Loucy (cell line): ENCODE data around the gene ITGB1.

Experiments used
- EZH2phosphoT487 ChIP-seq: fragments of 200-600 bp; IDR thresholded peaks from 2 replicates; pipeline ENCODE4 v1.6.1; 2018; ENCODE audit warnings: antibody characterized with exemption, mild to moderate bottlenecking, moderate library complexity, borderline replicate concordance
- TF ChIP-seq, protein P1 (sequence below): fragments of 200-600 bp; sonication (generic); conservative IDR thresholded peaks from 2 replicates; pipeline ENCODE4 v1.5.1; 2014; ENCODE audit warnings: mild to moderate bottlenecking, antibody characterized with exemption, low read length

DNA sequence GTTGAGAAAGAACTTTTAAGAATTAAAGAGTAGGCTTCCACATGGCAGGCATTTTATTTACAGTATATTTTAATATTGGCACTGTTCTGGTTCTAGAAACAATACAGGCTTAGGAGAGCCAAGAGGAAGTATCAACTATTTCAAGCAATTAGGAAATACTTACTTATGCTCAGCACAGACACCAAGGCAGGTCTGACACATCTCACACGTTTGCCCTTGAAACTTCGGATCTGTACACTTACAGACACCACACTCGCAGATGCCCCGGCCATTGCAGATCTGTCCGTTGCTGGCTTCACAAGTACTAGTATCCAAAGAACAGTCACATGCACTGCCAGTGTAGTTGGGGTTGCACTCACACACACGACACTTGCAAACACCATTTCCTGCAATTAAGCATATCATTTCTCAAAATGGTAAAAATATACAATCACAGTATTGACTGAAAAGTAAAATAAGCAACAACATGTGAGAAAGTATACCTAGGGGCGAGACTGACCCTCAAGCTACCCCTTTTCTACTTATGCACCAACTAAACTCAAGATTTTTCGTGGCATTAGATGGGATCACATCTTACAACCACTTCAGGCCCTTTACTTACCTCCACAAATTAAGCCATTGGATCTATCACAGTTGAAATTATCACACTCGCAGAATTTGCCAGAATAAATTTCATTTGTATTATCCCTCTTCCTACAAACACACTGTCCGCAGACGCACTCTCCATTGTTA lies 46.6 kb downstream of the ITGB1 start:
- TF ChIP-seq, protein P1, sequence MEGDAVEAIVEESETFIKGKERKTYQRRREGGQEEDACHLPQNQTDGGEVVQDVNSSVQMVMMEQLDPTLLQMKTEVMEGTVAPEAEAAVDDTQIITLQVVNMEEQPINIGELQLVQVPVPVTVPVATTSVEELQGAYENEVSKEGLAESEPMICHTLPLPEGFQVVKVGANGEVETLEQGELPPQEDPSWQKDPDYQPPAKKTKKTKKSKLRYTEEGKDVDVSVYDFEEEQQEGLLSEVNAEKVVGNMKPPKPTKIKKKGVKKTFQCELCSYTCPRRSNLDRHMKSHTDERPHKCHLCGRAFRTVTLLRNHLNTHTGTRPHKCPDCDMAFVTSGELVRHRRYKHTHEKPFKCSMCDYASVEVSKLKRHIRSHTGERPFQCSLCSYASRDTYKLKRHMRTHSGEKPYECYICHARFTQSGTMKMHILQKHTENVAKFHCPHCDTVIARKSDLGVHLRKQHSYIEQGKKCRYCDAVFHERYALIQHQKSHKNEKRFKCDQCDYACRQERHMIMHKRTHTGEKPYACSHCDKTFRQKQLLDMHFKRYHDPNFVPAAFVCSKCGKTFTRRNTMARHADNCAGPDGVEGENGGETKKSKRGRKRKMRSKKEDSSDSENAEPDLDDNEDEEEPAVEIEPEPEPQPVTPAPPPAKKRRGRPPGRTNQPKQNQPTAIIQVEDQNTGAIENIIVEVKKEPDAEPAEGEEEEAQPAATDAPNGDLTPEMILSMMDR, result no peak
- TF ChIP-seq EZH2phosphoT487, result no peak
